GM12892 (cell line): Measurements from ENCODE around the gene CD81.

Source experiments
- POLR2A ChIP-seq: IDR thresholded peaks from 2 replicates; pipeline ENCODE4 v1.6.1; 2011; ENCODE audit warnings: low read depth, low read length, control low read depth
- POLR2AphosphoS5 ChIP-seq: IDR thresholded peaks from 2 replicates; pipeline ENCODE4 v1.6.1; 2011; ENCODE audit warnings: low read depth, low read length, control low read depth
- TAF1 ChIP-seq: IDR thresholded peaks from 2 replicates; pipeline ENCODE4 v1.6.1; 2011; ENCODE audit warnings: low read depth, mild to moderate bottlenecking, control low read depth, low read length, borderline replicate concordance

DNA sequence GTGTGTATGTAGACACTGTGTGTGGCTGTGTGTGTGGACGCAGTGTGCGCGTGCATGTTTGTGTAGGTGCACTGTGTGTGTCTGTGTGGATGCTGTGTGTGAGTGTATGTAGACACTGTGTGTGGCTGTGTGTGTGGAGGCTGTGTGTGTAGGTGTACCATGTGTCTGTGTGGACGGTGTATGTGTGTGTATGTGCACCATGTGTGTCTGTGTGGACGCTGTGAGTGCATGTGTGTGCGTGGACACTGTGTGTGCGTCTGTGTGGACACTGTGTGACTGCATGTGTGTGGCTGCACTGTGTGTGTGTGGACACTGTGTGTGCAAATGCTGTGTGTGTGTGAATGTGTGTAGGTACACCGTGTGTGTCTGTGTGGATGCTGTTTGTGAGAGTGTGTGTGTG is 56.9 kb downstream of the CD81 start:
- TF ChIP-seq POLR2A (no peak), TAF1 (no peak), POLR2AphosphoS5 (no peak)
